GM21576 (cell line): ENCODE data around the gene SGSH.
"Not testable (repeated sequence)": the region's sequence is repeated elsewhere in the genome, so short reads cannot be mapped to it uniquely, and the experiment has no call there.

ENCODE experiments used
- ATAC-seq: cut with Tn5 transposase; IDR thresholded peaks from one replicate; pipeline ENCODE4 v1.9.1; 2021; ENCODE audit warnings: mild to moderate bottlenecking, moderate library complexity; ENCODE audit not compliant: unreplicated experiment

Gene SGSH

DNA sequence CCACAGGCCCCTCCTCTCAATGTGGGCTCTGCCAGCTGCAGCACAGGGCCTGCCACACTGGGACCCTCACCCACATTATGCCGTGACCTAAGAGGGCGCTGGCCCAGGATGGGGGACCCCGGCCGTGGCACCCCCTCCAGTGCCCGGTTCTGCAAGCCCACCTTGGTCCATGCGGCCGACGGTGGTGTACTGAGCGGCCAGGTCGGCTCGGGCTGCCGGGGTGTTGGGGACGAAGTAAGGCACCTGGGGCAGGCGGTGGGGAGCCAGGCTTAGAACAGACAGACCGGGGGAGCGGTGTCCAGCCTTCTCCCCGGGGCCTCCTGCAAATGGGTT lies 6.5 kb downstream of the SGSH start:
- no peak for ATAC-seq

DNA sequence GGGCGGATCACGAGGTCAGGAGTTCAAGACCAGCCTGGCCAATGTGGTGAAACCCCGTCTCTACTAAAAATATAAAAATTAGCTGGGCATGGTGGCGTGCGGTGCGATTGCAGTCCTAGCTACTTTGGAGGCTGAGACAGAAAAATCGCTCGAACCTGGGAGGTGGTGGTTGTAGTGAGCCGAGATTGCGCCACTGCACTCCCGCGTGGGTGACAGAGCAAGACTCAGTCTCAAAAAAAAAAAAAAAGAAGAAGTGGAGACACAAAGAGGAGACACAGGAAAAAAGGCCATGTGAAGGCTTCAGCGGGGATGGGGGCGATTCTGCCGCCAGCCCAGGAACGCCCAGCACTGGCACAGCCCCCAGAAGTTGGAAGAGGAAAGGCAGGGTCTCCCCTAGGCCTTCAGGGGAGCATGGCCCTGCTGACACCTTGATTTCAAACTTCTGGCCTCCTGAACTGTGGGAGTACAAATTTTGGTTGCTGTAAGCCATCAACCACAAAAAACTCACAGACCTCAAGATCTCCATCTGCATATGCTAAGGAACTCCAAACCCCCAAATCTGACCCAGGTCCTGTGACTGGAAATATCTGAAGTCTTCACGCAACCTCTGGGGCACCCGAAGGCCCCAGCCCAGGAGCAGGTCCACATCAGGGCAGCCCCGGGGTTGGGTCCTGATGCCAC lies 7.0 kb downstream of the SGSH start:
- no peak for ATAC-seq

DNA sequence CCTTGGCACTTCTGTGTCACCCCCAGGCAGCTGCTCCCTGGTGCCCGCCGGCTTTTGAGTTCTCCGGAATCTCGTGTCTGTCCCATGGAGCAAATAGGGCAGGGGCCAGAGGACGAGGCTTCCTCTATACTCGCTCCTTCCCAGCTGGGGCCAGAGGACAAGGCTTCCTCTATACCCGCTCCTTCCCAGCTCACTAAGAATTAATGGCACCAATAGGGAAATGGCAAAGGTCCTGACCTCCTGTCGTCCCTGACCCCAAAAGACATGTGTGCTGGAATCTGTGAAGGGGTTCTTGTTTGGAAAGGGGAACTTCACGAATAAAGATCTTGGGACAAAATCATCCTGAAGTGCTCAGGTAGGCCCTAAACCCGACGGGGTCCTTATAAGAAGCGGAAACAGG lies 7.6 kb downstream of the SGSH start:
- ATAC-seq, result no peak

DNA sequence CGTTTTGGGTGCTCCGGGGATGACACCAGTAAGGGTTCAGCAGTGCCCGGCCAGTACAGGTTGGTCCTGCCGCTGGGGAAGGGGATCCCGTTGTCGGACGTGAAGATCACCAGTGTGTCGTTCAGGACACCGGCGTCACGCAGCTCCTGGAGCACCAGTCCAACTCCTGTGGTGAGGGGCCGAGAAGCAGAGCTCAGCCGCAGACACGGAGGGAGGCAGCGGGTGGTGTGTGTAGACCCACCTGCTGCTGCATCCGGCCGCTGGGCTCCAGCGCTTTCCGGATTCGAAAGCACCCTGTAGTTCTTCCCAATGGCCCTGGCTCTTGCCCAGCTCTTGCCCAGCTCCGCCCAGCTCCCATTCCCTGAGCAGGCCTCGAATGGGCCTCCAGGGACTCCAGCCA lies 8.0 kb downstream of the SGSH start:
- no peak for ATAC-seq

GRCh38 chr17:80210348-80211108 lies 9.6 kb downstream of the SGSH start:
- ATAC-seq, result no peak

GRCh38 chr17:80209765-80210164 lies 10.4 kb downstream of the SGSH start:
- ATAC-seq, result no peak

DNA sequence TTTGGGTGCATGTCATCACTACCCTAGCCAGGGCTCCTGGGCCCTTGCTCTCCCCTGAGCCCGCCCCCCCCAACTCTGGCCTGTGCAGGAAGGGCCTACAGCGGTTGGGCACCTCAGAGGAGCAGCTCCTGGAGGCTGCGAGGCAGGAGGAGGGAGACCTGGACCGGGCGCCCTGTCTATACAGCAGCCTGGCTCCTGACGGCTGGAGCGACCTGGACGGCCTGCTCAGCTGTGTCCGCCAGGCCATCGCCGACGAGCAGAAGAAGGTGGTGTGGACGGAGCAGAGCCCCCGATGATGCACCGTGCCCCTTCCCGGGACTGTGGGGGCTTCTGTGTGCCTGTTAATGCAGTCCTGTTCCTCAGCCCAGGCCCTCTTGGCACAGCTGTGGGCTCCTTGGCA lies 12.1 kb downstream of the SGSH start:
- ATAC-seq, result no peak

GRCh38 chr17:80205811-80206210 lies 14.3 kb downstream of the SGSH start:
- no peak for ATAC-seq

- ATAC-seq, result no peak
Measured at GRCh38 chr17:80204626-80205468, 15.3 kb downstream of the SGSH start.

DNA sequence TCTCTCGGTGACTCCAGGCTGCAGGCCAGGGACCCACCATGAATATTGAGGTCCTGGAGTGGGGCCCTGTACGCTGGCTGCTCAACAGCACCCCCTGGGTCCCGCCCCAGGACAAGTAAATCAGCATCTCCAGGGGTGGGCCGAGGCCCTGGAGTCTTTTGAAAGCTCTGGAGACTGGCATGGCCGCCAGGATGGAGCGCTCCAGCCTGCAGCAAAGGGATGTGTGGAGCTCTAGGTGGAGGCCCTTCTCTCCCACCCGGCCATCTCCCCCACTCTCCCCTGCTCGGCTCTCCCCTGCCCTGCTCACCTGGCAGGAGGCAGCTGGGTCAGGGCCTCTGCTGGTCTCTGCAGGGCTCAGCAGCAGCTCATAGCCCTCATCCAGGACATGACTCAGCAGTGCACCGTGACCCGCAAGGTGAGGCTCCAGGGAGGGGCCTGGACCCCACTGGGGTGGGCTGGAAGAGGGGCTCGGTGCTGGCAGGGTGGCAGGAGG lies 16.6 kb downstream of the SGSH start:
- no peak for ATAC-seq

DNA sequence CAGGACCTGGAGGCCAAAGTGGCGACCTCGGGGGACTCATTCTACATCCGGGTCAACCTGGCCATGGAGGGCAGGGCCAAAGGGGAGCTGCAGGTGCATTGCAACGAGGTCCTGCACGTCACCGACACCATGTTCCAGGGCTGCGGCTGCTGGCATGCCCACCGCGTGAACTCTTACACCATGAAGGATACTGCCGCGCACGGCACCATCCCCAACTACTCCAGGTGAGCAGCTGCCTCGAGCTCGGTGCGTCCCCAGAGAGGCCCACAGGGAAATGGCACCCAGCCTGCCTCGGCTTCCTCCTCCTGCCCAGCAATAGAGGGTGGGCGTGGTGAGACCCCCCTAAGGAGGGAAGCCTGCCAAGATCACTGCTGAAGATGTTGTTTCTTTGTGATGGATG lies 17.9 kb downstream of the SGSH start:
- ATAC-seq, result no peak

DNA sequence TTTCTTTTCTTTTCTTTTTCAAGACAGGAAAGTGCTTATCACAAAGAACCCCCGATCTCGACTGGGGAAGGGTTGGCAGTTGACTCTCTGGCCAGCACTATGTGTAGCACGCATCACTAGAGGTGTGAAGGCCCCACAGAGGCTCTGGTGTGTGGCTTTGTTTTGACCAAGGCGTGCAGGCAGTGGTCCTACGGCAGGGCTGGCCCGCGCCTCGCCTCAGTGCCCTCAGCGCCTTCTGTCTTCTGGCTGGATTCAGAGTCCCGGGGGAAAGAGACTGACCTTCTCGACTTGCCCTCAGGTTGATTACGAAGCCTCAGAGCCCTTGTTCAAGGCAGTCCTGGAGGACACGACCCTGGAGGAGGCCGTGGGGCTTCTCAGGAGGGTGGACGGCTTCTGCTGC lies 18.7 kb downstream of the SGSH start:
- ATAC-seq, result no peak

DNA sequence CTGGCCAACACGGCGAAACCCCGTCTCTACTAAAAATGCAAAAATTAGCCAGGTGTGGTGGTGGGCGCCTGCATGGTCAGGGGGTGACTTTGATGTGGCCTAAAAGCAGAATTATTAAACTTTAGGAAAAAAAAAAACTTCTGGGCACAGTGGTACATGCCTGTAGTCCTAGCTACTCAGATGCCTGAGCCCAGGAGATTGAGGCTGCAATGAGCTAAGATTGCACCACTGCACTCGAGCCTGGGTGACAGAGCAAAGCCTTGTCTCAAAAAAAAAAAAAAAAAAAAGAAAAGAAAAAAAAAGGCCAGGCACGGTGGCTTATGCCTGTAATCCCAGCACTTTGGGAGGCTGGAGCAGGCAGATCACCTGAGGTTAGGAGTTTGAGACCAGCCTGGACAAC lies 20.8 kb downstream of the SGSH start:
- not testable (repeated sequence) for ATAC-seq

DNA sequence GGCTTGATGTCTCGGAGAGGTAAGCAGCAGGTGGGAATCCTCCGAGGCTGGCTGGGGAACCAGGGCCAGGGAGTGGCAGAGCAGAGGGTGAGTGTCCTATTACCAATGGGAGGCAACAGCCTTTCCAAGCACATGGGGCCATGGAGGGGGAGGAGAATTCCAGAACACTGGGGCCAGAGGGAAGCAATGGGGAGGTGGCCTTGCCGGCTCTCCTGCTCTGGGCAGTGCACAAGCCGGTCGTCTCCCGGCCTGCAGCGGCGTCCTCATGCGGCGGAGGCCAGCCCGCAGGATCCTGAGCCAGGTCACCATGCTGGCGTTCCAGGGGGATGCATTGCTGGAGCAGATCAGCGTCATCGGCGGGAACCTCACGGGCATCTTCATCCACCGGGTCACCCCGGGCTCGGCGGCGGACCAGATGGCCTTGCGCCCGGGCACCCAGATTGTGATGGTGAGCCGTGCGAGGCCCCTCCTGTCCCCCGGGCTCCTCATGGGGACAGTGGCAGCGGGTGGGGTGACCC lies 21.9 kb downstream of the SGSH start:
- no peak for ATAC-seq

DNA sequence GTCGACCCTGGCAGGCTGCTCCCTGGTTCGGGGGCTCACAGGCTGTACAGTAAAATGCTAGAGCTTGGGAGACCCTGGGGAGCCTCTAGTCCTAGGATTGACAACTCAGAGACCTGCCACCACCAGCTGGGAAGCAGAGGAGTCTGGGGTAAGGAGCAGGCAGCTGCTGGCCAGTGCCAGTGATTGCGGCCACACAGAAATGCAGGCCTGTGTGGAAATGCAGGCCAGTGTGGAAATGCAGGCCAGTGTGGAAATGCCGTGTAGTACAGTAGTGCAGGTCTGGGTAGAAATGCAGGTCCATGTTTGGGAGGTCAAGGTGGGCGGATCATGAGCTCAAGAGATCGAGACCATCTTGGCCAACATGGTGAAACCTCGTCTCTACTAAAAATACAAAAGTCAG lies 23.5 kb downstream of the SGSH start:
- ATAC-seq, result no peak

GRCh38 chr17:80195671-80196529 lies 24.2 kb downstream of the SGSH start:
- ATAC-seq, result no peak

GRCh38 chr17:80195141-80195540 lies 25.0 kb downstream of the SGSH start:
- ATAC-seq, result no peak

GRCh38 chr17:80191865-80192661 lies 28.1 kb downstream of the SGSH start:
- ATAC-seq, result no peak

- ATAC-seq, result no peak
Measured at GRCh38 chr17:80191192-80191591, 28.9 kb downstream of the SGSH start.

DNA sequence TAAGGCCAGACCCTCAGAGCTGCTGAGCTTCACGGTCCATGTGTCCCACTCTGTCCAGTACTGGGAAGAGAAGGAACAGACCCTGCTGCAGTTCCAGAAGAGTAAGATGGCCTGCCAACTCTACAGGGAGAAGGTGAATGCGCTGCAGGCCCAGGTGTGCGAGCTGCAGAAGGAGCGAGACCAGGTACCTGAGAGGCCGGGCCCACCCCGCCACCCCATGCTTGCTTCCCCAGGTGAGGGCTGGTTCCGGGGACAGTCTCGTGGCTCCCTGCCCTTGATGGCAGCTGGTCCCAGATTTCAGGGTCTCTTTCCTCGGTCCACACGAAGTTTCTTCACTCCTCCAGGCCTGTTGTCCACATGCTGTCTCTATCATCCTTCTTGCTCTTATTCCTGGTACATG lies 29.4 kb downstream of the SGSH start:
- no peak for ATAC-seq
